GM18508 (cell line): Measurements from ENCODE around the gene TTPAL.
"Not testable (repeated sequence)": the region's sequence is repeated elsewhere in the genome, so short reads cannot be mapped to it uniquely, and the experiment has no call there.

Source experiments
- ATAC-seq: cut with Tn5 transposase; IDR thresholded peaks from one replicate; pipeline ENCODE4 v1.9.1; 2021; ENCODE audit warnings: moderate number of reproducible peaks; ENCODE audit not compliant: insufficient read depth, unreplicated experiment

The TTPAL gene

GRCh38 chr20:44465001-44465560, 10.6 kb upstream of the TTPAL start:
- ATAC-seq: no peak

GRCh38 chr20:44467289-44467883, 8.3 kb upstream of the TTPAL start:
- no peak for ATAC-seq

- no peak for ATAC-seq
Measured at GRCh38 chr20:44468044-44468782, 7.5 kb upstream of the TTPAL start.

DNA sequence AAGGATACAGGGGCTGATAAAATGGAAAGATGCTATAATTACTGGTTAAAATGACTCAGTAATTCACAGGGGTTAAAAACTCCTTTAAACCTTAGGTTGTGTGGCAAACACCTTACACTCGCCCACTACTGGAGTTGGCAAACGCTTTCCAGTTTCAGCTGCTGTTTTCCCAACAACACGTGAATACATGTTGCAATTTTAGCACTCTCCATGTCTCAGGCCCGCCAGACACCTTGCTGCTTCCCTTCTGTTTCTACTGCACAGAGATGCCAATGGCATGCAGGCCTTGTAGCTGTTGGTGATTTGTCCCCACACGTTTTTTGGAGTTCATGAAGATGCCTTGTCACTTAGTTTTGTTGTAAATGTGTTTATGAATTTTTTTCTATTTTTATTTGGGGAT, 5.3 kb upstream of the TTPAL start:
- no peak for ATAC-seq

DNA sequence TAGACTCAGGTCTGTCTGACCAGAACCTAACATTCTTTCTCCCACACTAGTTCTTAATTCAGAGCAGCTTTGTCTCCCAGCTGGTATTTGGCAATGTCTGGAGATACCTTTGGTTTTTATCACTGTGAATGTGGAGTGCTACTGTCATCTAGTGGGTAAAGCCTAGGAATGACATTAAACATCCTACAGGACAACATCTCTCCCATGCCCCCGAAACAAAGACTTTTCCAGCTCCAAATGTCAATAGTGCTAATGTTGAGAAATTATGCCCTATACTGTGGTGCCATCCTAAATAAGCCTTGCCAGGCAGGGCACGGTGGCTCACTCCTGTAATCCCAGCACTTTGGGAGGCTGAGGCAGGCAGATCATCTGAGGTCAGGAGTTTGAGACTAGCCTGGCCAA, 4.2 kb upstream of the TTPAL start:
- ATAC-seq: no peak

GRCh38 chr20:44472283-44472682, 3.4 kb upstream of the TTPAL start:
- not testable (repeated sequence) for ATAC-seq

GRCh38 chr20:44475372-44475693, 341 bp upstream of the TTPAL start:
- ATAC-seq: no peak

- no peak for ATAC-seq
Measured at GRCh38 chr20:44477151-44477550, 1.5 kb downstream of the TTPAL start.

- ATAC-seq: no peak
Measured at GRCh38 chr20:44478206-44478605, 2.5 kb downstream of the TTPAL start.

- no peak for ATAC-seq
Measured at GRCh38 chr20:44479643-44480042, 4.0 kb downstream of the TTPAL start.

- no peak for ATAC-seq
Measured at GRCh38 chr20:44480097-44480496, 4.4 kb downstream of the TTPAL start.

DNA sequence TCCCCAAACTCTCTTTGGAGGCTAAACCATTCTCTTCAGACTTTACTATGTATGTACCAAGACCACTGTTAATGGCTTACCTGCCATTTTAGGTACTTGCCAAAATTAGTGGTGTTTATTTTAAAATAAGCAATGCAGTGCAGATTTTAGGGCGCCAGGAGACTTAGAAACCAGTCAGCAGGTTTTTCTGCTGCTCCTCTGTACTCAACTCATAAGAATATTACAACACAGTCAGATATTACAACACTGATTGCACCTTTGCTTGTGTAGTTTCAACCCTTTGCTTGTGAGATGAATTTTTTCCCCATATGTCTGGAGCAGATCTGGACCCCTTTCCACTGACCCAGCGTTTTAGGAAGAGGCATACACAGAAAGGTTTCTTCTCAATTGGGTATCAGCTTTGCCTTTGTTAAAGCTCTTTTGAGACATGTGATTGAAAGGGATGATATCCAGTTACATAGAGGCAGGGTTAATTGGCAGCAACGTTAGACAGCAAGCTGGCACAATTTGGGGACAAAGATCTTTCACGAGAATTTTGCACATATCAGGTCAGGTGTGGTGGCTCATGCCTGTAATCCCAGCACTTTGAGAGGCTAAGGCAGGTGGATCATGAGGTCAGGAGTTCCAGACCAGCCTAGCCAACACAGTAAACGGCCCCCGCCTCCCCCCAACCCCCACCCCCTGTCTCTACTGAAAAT, 6.2 kb downstream of the TTPAL start:
- no peak for ATAC-seq

GRCh38 chr20:44483112-44483511, 7.4 kb downstream of the TTPAL start:
- no peak for ATAC-seq

GRCh38 chr20:44485078-44485829, 9.6 kb downstream of the TTPAL start:
- ATAC-seq: no peak

- ATAC-seq: no peak
Measured at GRCh38 chr20:44485830-44486198, 10.1 kb downstream of the TTPAL start.

DNA sequence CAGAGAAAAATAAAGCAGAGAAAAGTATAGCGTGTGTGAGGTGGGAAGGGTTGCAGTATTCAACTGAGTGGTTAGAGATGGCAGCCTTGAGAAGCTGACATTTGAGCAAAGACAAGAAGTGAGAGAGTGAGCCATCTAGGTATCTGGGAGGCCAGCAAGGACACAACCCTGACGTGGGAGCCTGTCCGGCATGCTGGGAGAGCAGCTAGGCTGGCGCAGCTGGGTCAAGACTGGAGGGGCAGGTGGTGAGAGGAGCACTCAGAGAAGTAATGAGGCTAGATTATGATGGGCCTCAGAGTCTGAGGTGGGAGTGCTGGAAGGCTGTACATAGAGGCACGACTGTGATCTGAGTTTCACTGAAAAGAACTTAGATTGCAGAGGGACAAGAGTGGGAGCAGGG, 12.9 kb downstream of the TTPAL start:
- no peak for ATAC-seq

DNA sequence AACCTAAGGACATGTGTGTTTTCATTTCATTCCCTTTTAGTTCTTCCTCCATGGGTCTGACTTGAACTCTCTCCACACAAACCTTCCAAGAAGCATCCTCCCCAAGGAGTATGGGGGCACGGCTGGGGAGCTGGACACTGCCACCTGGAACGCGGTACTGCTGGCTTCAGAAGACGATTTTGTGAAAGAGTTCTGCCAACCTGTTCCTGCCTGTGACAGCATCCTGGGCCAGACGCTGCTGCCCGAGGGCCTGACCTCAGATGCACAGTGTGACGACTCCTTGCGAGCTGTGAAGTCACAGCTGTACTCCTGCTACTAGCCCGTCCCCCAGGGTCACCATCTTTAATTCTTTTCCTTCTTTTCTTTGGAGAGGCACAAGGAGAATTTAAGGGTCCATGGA, 13.5 kb downstream of the TTPAL start:
- no peak for ATAC-seq

- no peak for ATAC-seq
Measured at GRCh38 chr20:44489931-44490330, 14.3 kb downstream of the TTPAL start.

- no peak for ATAC-seq
Measured at GRCh38 chr20:44491635-44492395, 16.1 kb downstream of the TTPAL start.

- no peak for ATAC-seq
Measured at GRCh38 chr20:44494266-44494665, 18.6 kb downstream of the TTPAL start.
